Aortic smooth muscle cell (primary cell): ENCODE data around the gene AS3MT. TPM values are rescaled to one million over a fixed set of nuclear protein-coding genes. Genes with fewer than 3 reads are reported as not detected.

Experiments used
- total RNA-seq: library from RNA; depleted of rRNA; stranded (reverse); fragments of >200 nt; gene quantifications from 2 replicates; pipeline ENCODE4 v1.2.3, GENCODE V29; 2014

The AS3MT gene, protein sequence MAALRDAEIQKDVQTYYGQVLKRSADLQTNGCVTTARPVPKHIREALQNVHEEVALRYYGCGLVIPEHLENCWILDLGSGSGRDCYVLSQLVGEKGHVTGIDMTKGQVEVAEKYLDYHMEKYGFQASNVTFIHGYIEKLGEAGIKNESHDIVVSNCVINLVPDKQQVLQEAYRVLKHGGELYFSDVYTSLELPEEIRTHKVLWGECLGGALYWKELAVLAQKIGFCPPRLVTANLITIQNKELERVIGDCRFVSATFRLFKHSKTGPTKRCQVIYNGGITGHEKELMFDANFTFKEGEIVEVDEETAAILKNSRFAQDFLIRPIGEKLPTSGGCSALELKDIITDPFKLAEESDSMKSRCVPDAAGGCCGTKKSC
- 8.2 and 9.8 TPM in 2 replicates for total RNA-seq

DNA sequence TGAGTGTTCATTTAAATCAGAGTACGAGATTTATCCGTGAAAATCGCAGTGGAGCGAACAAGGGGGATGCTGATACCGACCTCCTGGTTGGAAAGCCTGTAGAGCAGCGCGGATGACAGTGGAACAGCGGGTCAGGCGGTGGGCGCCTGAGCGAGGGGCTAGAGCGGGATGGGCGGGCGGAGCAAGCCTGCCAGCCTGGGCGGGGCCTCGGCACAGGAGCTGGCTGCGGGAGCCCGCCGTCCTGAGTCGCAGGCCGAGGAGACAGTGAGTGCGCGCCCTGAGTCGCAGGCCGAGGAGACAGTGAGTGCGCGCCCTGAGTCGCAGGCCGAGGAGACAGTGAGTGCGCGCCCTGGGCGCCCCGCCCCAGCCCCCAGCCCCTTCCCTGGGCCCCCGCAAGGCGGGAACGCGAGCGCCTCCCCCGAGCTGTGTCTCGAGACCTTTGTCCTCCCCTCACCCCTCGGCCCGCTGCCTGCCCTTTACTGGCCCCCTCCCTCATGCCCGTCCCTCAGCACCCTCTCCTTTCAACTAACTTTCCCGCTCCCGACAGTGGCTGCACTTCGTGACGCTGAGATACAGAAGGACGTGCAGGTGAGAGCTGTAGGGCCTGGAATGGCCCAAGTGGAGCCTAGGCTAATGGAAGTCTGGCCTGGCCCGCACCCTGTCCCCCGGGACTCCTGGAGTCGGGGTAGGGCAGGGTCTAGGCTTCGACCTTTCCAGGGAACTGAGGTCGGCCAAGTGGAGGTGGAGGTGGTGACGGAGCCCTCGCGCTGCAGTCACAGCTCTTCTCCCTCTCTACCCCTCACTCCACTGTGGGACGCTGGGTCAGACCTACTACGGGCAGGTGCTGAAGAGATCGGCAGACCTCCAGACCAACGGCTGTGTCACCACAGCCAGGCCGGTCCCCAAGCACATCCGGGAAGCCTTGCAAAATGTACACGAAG lies at the start of gene AS3MT:
Gene AS3MT, plus strand, starts transcription at position 213 of the 941 bp plus-strand sequence. Its CDS starts 123 bp downstream, at position 336.

DNA sequence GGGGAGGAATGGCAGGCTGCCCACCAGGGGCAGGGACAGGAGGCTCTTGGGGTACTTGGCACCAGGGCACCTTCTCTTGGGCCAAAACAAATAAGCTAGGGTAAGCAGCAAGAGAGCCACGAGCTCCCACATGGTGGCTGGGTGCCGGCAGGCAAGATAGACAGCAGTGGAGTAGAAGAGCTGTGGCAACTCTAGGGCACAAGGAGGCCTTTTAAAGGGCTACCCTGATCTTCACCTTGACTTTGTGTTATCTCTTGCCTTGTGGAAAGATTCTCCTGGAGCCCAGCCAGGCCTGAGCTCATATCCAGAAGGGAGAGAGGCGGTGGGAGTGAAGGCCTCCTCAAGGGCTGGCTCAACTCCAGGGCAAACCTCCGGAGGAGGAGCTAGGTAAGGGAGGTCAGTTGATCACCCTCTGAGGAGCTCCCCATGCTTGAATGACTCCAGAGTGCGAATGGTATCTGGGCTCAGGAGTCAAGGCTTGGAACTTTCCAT lies 32.0 kb upstream of the AS3MT start, which contains the start of gene CYP17A1:
Gene CYP17A1, minus strand, starts transcription at position 184 of the 492 bp plus-strand sequence. Its CDS starts 52 bp downstream, at position 132.

DNA sequence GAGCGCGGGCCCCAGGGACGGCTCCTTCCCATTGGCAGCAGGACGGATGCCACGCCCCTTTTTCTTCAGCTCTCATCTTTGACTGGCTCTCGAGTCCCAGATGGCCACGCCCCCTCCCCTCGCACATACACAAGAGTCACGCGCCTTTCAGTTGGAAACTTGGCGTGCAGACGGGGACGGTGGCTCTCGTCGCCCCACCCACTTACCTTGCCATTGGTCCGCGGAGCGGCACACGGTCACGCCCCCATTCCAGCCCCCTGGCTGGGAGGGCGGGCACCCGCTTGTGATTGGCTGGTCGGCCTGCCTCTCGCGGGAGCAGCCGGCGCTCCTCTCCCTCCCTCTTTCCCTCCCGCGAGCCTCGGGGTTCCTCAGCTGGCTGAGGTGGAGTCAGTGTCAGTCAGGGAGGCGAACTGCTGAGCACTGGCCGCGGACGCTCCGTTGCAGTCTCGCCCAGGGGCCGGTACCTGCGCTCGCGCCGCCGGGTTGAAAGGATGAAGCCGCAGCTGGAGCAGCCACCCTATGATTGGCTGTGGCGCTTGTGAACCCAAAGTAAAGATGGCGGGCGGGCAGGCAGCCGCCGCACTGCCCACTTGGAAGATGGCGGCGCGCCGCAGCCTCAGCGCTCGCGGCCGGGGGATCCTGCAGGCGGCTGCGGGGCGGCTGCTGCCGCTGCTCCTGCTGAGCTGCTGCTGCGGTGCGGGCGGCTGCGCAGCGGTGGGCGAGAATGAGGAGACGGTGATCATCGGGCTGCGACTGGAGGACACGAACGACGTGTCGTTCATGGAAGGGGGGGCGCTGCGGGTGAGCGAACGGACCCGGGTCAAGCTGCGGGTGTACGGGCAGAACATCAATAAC lies 48.9 kb downstream of the AS3MT start, which contains the start of gene CNNM2:
Gene CNNM2, plus strand, starts transcription at position 333 of the 855 bp plus-strand sequence. Its CDS starts 187 bp downstream, at position 520.

Other genes with a start within 250 kb of the AS3MT start
- gene TRIM8, start 225.0 kb upstream of the AS3MT start, total RNA-seq = 70.0 and 95.4 TPM in 2 replicates
- 9.6 and 9.7 TPM in 2 replicates for gene ARL3, start 155.1 kb upstream of the AS3MT start, total RNA-seq
- gene SFXN2, start 154.8 kb upstream of the AS3MT start, total RNA-seq = 3.6 and 3.7 TPM in 2 replicates
- gene WBP1L, start 125.5 kb upstream of the AS3MT start, total RNA-seq = 63.5 and 63.8 TPM in 2 replicates
- not detected in 2 replicates for gene CYP17A1, start 32.1 kb upstream of the AS3MT start, total RNA-seq
- gene BORCS7, start 15.2 kb upstream of the AS3MT start, total RNA-seq = 11.5 and 13.6 TPM in 2 replicates
- gene CNNM2, start 48.8 kb downstream of the AS3MT start, total RNA-seq = 5.5 and 7.2 TPM in 2 replicates